Pulmonary artery endothelial cell (primary cell): ENCODE results near the gene ATP6V0D1. TPM values are rescaled to one million over a fixed set of nuclear protein-coding genes. Genes with fewer than 3 reads are reported as not detected.

Experiments used
- DNase-seq: peaks from one replicate; pipeline ENCODE4 v3.0.0-alpha.2; 2011; ENCODE audit warnings: low read depth, low spot score
- total RNA-seq: library from RNA; depleted of rRNA; stranded (reverse); fragments of >200 nt; gene quantifications from 2 replicates; pipeline ENCODE4 v1.2.3, GENCODE V29; 2014

Gene ATP6V0D1
- total RNA-seq, 1 donor from 2014 or later = 82.2 TPM

DNA sequence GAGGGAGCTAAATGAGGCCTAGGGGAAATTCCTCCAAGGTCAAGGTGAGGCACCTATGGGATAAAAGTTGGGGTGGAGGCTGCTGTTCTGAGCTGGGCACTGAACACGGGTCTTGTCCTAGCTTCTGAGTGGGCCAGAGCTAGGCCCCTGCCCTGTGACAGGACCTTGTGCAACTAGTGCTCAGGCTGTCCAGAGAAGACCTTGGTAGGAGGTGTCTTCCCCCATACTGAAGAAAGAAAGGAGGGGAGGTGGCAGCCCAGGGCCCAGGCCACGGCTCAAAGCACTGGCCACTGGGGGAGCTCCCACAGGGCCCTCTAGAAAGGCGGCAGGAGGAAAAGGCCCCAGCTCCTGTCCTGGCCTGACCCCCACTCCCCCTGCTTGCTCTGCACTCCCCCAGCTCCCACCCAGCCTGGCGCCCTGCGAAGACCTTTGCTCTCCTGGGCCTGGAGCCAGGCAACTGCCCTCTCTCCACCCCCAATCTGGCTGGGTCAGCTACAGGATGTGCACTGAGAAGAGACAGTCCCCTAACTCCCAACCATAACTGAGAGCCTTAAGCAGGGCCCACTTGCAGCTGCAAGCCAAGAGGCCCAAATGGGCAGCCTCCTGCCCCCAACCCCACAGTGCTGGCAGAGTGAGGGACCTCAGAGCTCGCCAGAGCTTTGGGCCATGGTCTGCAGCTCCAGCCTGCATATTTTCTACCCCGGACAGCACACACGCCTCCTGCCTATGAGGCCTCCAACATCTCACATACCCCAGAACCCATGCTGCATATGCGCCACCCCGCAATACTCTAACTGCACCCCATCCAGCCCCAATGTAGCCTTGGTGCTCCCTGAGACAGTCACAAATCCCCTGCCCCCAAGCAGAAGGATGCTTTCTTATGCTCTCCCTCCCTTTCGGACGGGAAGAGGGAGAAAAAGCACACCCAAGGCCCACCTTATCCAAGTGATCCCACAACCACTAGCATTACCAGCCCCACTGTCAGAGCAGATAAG lies 34.7 kb downstream of the ATP6V0D1 start:
- DNase-seq = no peak

DNA sequence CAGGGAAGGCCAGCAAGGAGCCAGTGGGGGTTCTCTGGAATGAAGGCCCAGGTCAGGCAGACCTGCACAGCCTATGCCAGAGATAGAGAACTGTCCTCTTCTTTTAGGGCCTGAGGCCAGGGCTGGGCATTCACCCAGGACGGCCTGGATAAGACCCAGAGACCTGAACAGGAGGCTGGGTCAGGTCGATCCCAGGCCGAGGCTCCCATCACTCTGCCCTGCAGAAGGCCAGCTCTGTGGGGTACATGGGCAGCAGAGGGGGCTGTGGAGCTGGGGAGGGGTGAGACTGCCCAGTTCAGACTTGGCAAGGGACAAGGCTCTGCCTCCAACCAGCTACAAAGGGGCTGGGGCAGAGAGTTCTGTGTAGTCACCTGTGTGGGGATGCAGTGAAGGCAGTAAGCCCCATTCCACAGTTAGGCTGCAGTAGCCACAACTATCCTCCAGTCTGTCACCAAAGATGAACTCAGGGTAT lies 35.5 kb downstream of the ATP6V0D1 start:
- DNase-seq = no peak

DNA sequence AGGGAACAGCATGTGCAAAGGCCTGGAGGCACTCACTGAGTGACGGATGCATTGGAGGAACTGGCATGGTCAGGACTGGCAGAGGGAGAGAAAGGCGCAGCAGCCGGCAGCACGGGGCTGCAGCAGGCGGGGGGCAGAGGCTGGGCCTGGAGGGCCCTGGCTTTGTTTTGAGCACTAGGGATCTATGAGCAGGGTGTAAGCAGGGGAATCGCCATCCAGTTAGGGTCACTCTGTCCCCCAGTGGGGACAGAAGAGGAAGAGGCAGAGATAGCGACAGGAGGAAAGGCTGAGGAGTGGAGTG lies 35.9 kb downstream of the ATP6V0D1 start:
- no peak for DNase-seq

DNA sequence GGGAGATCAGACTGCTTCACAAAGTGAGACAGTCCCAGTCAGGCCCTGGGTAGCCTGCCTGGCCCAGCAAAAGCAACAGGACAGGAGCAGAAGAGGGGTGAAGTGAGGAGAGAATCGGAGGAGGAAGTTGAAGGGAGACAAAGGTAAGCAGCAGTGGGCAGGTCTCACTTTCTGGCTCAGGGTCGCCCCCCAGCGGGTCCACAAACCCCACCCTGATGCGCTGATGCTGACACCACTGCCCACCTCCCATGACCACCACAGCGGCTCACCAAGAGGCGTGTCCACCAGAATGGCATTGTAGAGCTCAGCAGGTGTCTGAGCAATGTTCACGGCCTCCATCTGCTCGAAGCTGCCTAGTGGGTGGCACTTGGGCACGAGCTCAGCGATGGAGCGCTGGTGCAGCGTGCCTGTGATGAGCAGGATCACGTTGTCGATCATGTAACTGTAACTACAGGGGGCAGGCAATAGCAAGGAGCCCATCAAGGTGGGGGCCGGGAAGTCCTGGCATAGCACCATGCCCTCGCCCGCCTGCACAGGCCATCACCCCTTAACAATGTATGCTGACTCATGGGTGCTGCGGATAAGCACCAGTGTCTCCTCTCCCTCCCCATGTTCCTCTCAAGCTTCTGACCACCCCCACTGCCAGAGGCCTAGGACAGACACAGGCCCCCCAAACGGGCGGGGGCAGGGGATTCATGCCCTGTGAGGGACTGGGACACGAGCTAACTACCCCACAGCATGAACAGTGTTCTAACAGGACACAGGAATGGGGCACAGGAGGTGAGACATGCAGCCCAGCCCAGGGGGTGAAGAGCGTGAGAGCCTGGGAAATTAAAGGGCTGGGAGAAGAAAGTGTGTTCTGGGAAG lies 36.5 kb downstream of the ATP6V0D1 start:
- DNase-seq = no peak

DNA sequence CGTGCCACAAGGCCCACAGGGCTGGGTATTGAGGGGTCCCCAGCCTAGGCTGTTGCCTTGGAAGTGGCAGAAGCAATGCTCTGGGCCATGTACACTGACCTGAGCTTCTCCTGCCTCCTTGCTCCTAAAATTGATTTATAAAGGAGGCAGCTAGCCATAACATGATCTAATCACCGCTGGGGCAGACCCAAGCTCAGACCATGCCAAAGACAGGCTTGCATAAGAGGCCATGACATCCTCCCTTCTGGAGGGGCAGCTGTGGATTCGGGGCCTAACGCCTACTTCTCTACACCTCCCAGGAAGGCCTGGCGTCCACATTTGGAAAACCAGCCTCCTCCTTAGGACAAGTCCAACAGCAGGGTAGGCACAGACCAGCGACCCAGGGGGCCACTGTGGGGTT lies 37.7 kb downstream of the ATP6V0D1 start:
- DNase-seq = no peak

DNA sequence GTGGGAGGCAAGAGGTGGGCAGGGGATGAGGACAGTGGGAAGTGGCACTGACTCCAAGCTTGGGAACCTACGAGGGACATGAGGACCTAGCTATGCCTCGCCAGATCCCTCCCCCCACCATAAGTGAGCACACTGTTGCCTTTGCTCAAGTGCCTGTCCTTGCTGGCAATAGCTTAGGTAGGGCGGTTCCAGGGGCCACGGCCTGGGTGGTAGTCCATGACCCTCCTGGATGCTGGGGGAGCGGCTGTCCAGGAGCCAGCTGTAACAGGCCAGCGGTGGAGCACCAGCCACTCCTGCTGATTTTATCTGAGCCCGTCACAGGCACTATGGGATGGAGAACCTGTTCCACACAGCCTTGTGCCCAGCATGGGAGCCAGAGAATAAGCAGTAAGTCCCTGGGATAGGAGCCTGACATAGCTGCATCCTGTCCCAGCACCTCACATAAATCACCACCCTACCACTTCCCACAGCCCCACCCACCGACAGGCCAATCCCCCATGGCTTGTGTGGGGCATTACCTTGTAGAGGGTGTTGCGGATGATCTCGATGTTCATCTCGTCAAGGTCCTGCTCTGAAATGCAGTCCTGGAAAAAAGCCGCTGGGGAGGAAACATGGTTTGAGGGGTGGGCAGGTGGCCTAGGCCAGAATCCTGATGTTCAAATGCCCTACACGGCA lies 38.2 kb downstream of the ATP6V0D1 start:
- no peak for DNase-seq

DNA sequence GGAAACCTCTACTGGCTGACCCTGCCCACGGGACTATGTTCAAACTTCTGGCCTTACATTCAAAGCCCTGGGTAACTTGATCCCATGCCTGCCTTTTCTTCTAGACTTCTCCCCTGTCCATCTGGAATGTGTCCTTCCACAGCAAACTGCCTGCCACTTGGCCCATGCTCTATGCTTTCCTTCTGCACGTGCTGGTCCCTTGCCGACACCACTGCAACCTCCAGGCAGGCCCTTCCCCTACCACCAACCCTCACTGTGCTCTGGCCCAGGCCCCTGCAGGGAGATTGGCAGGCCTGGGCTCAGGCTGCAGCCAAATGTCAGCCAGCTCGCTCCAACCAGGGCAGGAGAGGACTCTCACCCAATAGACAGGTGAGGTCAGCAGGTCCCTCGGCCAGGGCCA lies 39.0 kb downstream of the ATP6V0D1 start:
- no peak for DNase-seq

DNA sequence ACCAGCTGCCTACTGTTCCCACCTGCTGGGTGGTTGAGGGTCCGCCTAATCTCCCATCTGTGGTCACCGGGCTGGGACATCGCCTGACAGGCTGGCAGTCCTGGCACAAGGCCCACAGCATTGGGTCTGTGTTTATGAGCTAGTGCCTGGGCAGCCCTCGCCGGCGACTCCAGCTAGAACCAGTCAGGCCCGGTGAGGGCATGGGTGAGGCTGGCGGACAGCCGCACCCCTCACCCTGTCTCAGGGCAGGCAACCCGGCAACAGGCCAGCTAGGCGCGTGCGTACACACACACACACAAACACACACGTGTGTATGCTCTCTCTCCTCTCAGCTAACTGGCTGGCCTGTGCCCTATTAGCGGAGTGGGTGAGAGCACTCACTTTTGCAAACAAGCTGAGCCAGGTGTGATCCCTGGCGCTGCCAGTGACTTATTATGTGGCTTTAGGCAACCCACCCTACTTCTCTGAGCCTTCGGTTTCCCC lies 39.6 kb downstream of the ATP6V0D1 start:
- DNase-seq = no peak

DNA sequence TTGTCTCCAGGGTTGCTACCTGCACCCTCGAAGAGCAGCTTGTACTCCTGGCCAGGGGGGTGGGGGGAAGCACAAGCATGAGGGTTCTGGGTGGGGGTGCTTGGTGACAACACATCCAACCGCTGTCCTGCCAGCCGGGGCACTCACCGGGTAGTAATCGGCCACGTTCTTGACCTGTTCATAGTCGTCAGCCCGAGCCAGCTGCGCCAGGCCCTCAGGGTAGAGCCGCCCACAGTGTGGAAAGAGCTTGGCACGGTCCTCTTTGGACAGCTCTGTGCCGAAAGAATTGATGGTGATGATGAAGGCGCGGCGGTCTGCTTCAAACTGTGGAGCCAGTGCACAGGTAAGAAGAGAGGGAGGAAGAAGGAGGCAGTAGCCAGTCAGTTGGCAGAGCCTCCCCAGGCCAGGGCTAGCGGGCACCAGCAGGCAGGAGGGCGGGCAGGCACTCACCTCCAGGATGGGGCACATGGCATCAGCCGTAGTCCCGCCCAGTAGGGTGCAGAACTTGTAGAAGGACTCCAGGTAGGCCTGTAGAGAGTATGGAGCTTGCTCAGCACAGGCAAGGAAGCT lies 42.0 kb downstream of the ATP6V0D1 start:
- DNase-seq = no peak

DNA sequence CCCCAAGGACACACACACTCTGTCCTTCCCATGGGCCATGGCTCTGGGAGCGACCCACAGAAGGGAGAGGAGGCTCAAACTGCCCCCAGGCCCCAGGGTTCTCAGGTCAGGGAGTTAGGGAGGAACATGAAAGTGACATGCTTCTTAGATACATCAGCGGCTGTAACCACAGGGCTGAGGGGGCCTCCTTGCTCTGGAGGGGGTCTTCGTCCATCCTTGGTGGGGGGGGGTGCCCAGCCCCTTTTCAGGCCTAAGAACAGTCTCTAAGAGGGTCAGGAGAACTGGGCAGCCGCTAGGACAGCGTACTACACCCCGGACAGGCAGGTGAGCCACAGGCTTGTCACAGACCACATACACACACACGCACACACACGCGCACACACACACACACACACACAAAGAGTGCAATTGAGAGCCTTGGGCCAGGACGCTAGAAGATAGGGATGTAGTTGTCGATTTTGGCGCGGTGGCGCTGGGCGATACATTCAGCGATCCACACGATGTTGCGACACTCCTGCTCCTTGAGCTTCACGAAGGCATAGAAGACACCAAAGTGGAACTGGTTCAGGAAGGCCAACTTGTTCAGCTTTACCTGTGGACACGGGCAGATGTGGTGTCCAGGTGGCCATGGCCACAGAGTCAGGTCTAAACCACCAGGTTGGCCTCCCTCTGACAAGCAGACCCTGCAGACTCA lies 42.7 kb downstream of the ATP6V0D1 start:
- no peak for DNase-seq

DNA sequence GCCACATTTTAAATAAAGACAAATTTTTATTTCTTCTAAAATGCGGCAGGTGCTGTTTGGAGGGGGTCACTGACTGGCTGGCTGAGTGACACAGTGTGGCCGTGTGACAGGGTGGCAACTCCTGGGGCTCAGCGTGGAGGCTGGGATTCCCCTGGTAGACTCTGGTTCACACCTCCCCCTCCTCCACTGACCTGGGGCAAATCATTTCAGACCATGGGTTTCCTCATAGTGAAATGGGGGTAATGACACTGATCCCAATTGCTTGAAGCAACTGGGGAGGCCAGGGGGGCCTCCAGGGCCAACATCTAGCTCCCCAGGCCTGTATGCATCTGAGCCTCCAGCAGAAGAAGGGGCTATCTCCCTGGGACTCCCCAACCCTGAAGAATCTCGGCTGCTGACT lies 43.4 kb downstream of the ATP6V0D1 start:
- DNase-seq = no peak

DNA sequence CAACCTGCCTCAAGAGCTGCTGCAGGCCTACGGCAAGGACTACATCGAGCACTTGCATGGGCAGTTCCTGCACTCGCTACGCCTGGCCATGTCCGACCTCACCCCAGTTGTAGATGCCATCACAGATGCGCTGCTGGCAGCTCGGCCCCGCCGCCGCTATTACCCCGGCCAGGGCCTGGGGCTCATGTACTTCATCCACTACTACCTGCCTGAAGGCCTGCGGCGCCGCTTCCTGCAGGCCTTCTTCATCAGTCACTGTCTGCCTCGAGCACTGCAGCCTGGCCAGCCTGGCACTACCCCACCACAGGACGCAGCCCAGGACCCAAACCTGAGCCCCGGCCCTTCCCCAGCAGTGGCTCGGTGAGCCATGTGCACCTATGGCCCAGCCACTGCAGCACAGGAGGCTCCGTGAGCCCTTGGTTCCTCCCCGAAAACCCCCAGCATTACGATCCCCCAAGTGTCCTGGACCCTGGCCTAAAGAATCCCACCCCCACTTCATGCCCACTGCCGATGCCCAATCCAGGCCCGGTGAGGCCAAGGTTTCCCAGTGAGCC lies 44.2 kb downstream of the ATP6V0D1 start:
- no peak for DNase-seq

DNA sequence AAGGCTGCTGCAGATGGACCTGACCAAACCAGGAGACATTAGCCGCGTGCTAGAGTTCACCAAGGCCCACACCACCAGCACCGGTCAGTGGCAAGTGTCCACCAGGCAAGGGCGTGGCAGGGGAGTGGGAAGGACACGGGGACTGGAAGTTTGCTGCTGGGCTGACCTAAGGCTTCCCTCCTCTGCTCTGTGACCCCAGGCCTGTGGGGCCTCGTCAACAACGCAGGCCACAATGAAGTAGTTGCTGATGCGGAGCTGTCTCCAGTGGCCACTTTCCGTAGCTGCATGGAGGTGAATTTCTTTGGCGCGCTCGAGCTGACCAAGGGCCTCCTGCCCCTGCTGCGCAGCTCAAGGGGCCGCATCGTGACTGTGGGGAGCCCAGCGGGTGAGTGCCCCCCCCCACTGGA lies 45.2 kb downstream of the ATP6V0D1 start:
- no peak for DNase-seq

DNA sequence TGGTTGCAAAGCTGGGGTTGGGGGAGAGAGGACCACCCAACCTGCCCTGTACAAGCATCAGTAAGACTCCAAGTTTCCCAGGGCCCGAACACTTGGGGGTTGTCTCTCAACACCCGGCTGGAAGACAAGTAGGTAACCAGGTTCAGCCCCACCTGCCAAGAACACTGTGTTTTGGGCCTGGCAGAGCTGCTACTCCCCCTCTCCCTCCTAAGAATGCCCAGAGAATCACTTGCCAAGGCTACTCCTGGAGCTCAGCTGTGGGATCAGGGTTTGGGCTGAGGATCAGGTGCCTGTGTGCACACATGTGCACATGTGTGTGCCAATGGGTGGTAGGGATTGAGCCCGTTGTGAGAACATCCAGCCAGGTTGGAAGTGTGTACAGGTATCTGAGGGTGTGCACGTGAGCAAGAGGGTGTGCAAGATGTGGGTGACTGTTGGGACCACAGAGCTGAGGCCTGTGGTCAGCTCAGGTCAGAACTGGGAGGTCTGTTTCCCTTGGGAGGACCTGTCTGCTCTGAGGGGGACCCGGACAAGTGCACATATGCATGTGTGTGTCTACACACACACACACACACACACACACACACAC lies 47.7 kb downstream of the ATP6V0D1 start:
- DNase-seq = no peak

DNA sequence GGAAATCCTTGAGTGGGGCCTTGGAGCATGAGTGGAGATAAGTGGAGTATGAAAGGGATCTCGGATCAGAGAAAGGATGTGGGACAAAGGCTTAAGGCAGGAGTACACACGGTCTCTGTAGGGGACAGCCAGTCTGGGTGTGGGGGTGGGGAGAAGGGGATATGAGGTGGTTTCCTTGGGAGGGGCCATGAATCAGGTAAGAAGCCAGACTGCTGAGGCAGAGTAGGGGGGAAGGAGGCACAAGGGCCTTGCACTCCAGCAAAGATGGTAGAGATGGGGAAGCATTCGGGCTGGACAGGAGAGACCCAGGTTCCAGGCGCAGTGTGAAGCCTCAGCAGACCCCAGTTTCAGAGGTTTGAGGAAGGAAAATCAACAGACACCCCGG lies 48.5 kb downstream of the ATP6V0D1 start:
- no peak for DNase-seq

DNA sequence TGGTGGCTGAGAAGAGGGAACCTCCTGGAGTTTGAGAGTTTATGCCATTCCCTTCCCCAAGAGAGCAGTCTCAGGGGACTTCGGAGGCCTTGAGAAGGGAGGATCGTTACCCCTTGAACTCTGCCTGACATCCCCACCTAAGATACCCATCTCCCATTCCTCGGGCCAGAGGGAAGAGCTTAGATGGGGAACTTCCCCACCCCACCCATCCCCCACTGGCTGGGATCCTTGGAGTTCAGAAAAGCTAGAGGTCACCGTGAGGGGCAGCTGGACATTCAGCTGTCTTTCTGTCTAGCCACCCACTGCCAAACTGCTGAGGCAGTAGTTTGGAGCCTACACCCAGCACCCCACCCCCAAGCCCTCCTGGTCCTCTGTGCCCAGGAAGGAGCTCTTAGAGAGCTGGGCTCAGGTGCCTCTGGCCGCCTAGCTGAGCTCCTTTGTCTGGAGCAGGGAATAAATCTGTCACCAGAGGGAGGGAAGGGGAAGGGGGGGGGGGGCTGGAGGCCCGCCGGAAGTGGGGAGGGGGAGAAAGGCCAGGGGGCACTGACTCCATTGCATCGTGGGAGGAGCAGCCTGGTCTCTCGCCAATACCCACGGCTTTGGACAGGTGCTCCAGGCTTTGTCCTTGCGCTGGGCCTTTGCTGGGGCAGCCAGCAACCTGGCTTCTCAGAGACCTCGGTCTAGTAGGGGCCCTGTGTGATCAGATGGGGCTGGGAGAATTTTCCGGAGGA lies 49.0 kb downstream of the ATP6V0D1 start:
- DNase-seq = no peak

DNA sequence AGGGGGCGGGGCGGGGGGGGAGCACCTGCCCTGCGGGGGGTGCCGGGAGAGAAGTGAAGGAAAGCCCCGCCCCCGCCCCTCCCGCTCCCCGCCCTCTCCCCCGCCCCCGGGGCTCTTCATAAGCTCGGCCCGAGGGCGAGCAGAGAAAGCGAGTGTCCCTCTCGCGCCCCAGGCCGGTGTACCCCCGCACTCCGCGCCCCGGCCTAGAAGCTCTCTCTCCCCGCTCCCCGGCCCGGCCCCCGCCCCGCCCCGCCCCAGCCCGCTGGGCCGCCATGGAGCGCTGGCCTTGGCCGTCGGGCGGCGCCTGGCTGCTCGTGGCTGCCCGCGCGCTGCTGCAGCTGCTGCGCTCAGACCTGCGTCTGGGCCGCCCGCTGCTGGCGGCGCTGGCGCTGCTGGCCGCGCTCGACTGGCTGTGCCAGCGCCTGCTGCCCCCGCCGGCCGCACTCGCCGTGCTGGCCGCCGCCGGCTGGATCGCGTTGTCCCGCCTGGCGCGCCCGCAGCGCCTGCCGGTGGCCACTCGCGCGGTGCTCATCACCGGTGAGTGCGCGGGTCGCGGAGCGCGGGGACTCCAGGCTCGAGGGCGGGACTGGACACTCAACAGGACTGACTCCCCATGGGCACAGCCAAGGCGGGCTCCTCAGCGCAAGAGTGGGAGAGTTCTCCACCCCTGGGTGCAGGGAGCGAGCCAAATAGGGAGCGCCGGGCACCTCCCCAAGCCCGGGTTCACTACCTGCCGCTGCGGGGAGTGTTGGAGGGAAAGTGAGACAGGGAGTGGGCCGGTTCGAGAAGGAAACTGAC lies 49.8 kb downstream of the ATP6V0D1 start, which contains the start of gene HSD11B2:
TSS of gene HSD11B2 (plus strand) at position 145 of the 798 bp plus-strand sequence. CDS start at position 273, 128 bp downstream.
- no peak for DNase-seq

DNA sequence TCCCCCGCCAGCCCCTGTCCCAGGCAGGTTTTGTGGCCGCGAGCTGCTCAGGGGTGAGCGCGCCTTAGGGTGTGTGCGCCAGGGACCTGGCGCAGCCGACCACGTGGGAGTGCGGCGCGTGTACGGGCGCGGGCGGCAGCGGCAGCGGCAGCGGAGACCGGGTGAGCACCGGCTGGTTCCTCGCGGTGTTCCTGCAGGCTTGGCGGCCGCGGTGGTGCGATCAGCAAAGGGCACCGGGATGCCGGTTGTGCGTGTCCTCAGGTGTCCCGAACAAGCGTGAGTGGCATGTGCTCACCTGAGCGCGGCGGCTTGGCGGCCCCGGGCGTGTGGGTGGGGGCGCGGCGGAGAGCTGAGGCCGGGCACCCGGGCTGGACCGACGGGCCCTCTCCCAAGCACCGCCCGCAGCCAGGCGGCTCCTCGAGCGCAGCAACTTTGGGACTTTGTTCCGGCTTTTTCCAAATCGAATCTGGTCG lies 50.4 kb downstream of the ATP6V0D1 start:
- DNase-seq = no peak
